K562 (cell line): ENCODE data around the gene CST9L.

Source experiments
- MTA1 ChIP-seq: fragments of 450-650 bp; IDR thresholded peaks from 2 replicates; pipeline ENCODE4 v1.6.1; 2017; ENCODE audit warnings: borderline replicate concordance
- SRSF9 ChIP-seq: fragments of 200-400 bp; formaldehyde crosslinking; IDR thresholded peaks from 2 replicates; pipeline ENCODE4 v1.6.1; 2017; ENCODE audit warnings: low read depth, low read length, borderline replicate concordance
- TF ChIP-seq, protein P1 (sequence below): sonication (generic); formaldehyde crosslinking; IDR thresholded peaks from 2 replicates; pipeline ENCODE4 v1.8.1; 2023; ENCODE audit warnings: mild to moderate bottlenecking, missing genetic modification reagents

DNA sequence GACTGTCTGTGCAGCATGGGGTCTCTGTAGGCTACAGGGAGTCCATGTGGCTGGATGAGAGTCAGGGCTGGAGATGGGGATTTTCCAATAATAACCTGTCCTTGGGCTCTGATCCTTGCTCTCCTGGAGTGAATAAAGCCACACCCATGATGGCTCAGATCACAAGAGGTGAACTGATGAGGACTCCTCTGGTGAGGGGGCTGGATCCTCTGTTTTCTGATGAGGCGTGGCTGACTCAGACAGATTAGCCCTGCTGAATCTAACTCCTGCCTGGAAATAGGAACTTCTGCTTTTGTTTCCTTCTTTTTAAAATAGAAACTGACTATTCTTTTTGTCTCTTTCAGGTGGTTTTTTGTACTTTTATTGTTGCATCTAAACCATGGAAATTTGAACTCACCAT lies 27.0 kb downstream of the CST9L start:
- TF ChIP-seq MTA1 (no peak), SRSF9 (no peak)
- TF ChIP-seq, protein P1, sequence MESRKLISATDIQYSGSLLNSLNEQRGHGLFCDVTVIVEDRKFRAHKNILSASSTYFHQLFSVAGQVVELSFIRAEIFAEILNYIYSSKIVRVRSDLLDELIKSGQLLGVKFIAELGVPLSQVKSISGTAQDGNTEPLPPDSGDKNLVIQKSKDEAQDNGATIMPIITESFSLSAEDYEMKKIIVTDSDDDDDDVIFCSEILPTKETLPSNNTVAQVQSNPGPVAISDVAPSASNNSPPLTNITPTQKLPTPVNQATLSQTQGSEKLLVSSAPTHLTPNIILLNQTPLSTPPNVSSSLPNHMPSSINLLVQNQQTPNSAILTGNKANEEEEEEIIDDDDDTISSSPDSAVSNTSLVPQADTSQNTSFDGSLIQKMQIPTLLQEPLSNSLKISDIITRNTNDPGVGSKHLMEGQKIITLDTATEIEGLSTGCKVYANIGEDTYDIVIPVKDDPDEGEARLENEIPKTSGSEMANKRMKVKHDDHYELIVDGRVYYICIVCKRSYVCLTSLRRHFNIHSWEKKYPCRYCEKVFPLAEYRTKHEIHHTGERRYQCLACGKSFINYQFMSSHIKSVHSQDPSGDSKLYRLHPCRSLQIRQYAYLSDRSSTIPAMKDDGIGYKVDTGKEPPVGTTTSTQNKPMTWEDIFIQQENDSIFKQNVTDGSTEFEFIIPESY (CRISPR knock-in tag): no peak
